OCI-LY1 (cell line): ENCODE data around the gene MGRN1.

Experiments
- H2AFZ ChIP-seq: fragments of 200-600 bp; sonication (generic), shearing (Covaris generic); 2 replicates; pipeline ENCODE4 v1.6.0; 2014; ENCODE audit warnings: antibody characterized with exemption, mild to moderate bottlenecking, low read length
- H3F3A ChIP-seq: fragments of 200-600 bp; sonication (generic), shearing (Covaris generic); 2 replicates; pipeline ENCODE4 v1.6.0; 2014; ENCODE audit warnings: mild to moderate bottlenecking, antibody characterized with exemption, low read length, moderate library complexity; ENCODE audit not compliant: insufficient read depth
- H3K27ac ChIP-seq: fragments of 200-600 bp; sonication (generic); 2 replicates; pipeline ENCODE4 v1.5.1; 2014; ENCODE audit warnings: low read length, mixed run types, mild to moderate bottlenecking, low read depth; ENCODE audit not compliant: poor library complexity, severe bottlenecking
- H3K27me3 ChIP-seq: fragments of 200-600 bp; sonication (generic); 2 replicates; pipeline ENCODE4 v1.6.0; 2014; ENCODE audit warnings: antibody characterized with exemption, mild to moderate bottlenecking, low read length, moderate library complexity; ENCODE audit not compliant: insufficient read depth
- H3K36me3 ChIP-seq: fragments of 200-600 bp; sonication (generic); 2 replicates; pipeline ENCODE4 v1.6.1; 2014; ENCODE audit warnings: mild to moderate bottlenecking, antibody characterized with exemption, low read length, moderate library complexity, mixed read lengths; ENCODE audit not compliant: insufficient read depth
- H3K4me1 ChIP-seq: fragments of 200-600 bp; sonication (generic); 2 replicates; pipeline ENCODE4 v1.5.1; 2014; ENCODE audit warnings: mild to moderate bottlenecking, low read length, moderate library complexity; ENCODE audit not compliant: insufficient read depth, severe bottlenecking
- H3K4me2 ChIP-seq: fragments of 200-600 bp; sonication (generic), shearing (Covaris generic); 2 replicates; pipeline ENCODE4 v1.6.1; 2014; ENCODE audit warnings: low read length
- H3K4me3 ChIP-seq: fragments of 200-600 bp; sonication (generic); 2 replicates; pipeline ENCODE4 v1.5.1; 2014; ENCODE audit warnings: low read length, low read depth, mild to moderate bottlenecking, mixed read lengths; ENCODE audit not compliant: poor library complexity, severe bottlenecking
- H3K79me2 ChIP-seq: fragments of 200-600 bp; shearing (Covaris generic); 2 replicates; pipeline ENCODE4 v1.6.1; 2016; ENCODE audit warnings: mixed run types, low read length, mixed read lengths; ENCODE audit not compliant: insufficient read depth
- H3K9ac ChIP-seq: fragments of 200-600 bp; sonication (generic), shearing (Covaris generic); 2 replicates; pipeline ENCODE4 v1.6.1; 2014; ENCODE audit warnings: mild to moderate bottlenecking, low read length, mixed read lengths
- H3K9me2 ChIP-seq: fragments of 200-600 bp; sonication (generic), shearing (Covaris generic); 2 replicates; pipeline ENCODE4 v1.6.1; 2014; ENCODE audit warnings: low read depth, mild to moderate bottlenecking, low read length, mixed read lengths
- H3K9me3 ChIP-seq: fragments of 200-600 bp; shearing (Covaris generic); 2 replicates; pipeline ENCODE4 v1.6.1; 2014; ENCODE audit warnings: low read length, mixed read lengths
- H4K20me1 ChIP-seq: fragments of 200-600 bp; sonication (generic), shearing (Covaris generic); 2 replicates; pipeline ENCODE4 v1.6.0; 2016; ENCODE audit warnings: mild to moderate bottlenecking, low read length; ENCODE audit not compliant: insufficient read depth
- CTCF ChIP-seq: fragments of 200-600 bp; sonication (generic), shearing (Covaris generic); IDR thresholded peaks from 2 replicates; pipeline ENCODE4 v1.5.1; 2017; ENCODE audit warnings: mild to moderate bottlenecking, antibody characterized with exemption, low read length, moderate library complexity, mixed read lengths
- EZH2 ChIP-seq: fragments of 200-600 bp; sonication (generic), shearing (Covaris generic); IDR thresholded peaks from 2 replicates; pipeline ENCODE4 v1.8.0; 2017; ENCODE audit warnings: borderline replicate concordance, mixed run types, mild to moderate bottlenecking, antibody characterized with exemption, low read length, moderate library complexity, mixed read lengths

MGRN1 gene

GRCh38 chr16:4578961-4579530, 45.6 kb upstream of the MGRN1 start:
- H3K9ac ChIP-seq: no peak overlapping the region
- no peaks in the 10 kb centered on the region for H4K20me1 ChIP-seq
- no peaks in the 10 kb centered on the region for H3F3A ChIP-seq
- no peak overlapping the region for H2AFZ ChIP-seq
- H3K27me3 ChIP-seq: peaks cover 12% of the 10 kb centered on the region; the same call in 1 of the 2 replicates
- H3K27ac ChIP-seq: no peak overlapping the region
- no peak overlapping the region for H3K4me3 ChIP-seq
- no peaks in the 10 kb centered on the region for H3K9me3 ChIP-seq
- H3K4me2 ChIP-seq: no peak overlapping the region
- H3K9me2 ChIP-seq: no peaks in the 10 kb centered on the region
- no peak for TF ChIP-seq CTCF
- no peak for TF ChIP-seq EZH2
- no peaks in the 10 kb centered on the region for H3K4me1 ChIP-seq
- H3K79me2 ChIP-seq: no peaks in the 10 kb centered on the region
- no peaks in the 10 kb centered on the region for H3K36me3 ChIP-seq

- Histone ChIP-seq H3K4me2 (no peak overlapping the region), H3K9ac (no peak overlapping the region), H3K27me3 (peaks cover 7% of the 10 kb centered on the region; the same call in 1 of the 2 replicates), H3K4me3 (no peak overlapping the region), H3F3A (no peaks in the 10 kb centered on the region), H2AFZ (no peak overlapping the region), H4K20me1 (no peaks in the 10 kb centered on the region), H3K27ac (no peak overlapping the region), H3K36me3 (no peaks in the 10 kb centered on the region), H3K79me2 (no peaks in the 10 kb centered on the region), H3K4me1 (no peaks in the 10 kb centered on the region), H3K9me2 (no peaks in the 10 kb centered on the region), H3K9me3 (no peaks in the 10 kb centered on the region)
- TF ChIP-seq EZH2 (no peak), CTCF (no peak)
These were observed 44.4 kb upstream of the MGRN1 start for GRCh38 chr16:4580250-4580649.

- Histone ChIP-seq H3K27ac (no peak overlapping the region), H3F3A (no peaks in the 10 kb centered on the region), H4K20me1 (no peaks in the 10 kb centered on the region), H3K36me3 (no peaks in the 10 kb centered on the region; the same call in 1 of the 2 replicates), H3K9me2 (no peaks in the 10 kb centered on the region), H3K27me3 (peaks cover 13% of the 10 kb centered on the region; the same call in 1 of the 2 replicates), H3K79me2 (no peaks in the 10 kb centered on the region), H3K4me1 (no peaks in the 10 kb centered on the region), H3K4me3 (no peak overlapping the region), H2AFZ (no peak overlapping the region), H3K9me3 (0 out of 2 replicates have a peak, but pooled peaks cover 5% of the 10 kb centered on the region), H3K4me2 (no peak overlapping the region), H3K9ac (no peak overlapping the region)
- TF ChIP-seq EZH2 (no peak), CTCF (no peak)
These were observed 40.7 kb upstream of the MGRN1 start for GRCh38 chr16:4583906-4584305.
